Thyroid gland (tissue), 4 donors: ENCODE measurements around the gene GOLGA6L7. TPM values are rescaled to one million over a fixed set of nuclear protein-coding genes. Genes with fewer than 3 reads are reported as not detected.
"Not testable (repeated sequence)": the region's sequence is repeated elsewhere in the genome, so short reads cannot be mapped to it uniquely, and the experiment has no call there.

ENCODE experiments used
- DNase-seq, 2 donors: peaks; one replicate each; pipeline ENCODE4 v3.0.0-alpha.2; 2019
- H3K27ac ChIP-seq, 3 donors: fragments of 200-600 bp; sonication (generic); 1 replicate in 2 of 3; 2 replicates in 1 of 3; pipeline ENCODE4 v1.5.1; 2016 to 2019; ENCODE audit warnings: mild to moderate bottlenecking in 1 of 3, moderate library complexity in 1 of 3
- H3K27me3 ChIP-seq: fragments of 200-600 bp; sonication (generic); one replicate; pipeline ENCODE4 v1.5.1; 2019
- H3K36me3 ChIP-seq, 2 donors: fragments of 200-600 bp; sonication (generic); one replicate each; pipeline ENCODE4 v1.5.1; 2016 to 2019
- H3K4me1 ChIP-seq, 2 donors: fragments of 200-600 bp; sonication (generic); one replicate each; pipeline ENCODE4 v1.5.1; 2017 to 2019
- H3K4me3 ChIP-seq, 3 donors: fragments of 200-600 bp; sonication (generic); replicated peaks in 1 of 3; 1 replicate in 2 of 3; 2 replicates in 1 of 3; pipeline ENCODE4 v1.5.1; 2016; ENCODE audit warnings: mild to moderate bottlenecking in 1 of 3
- H3K9me3 ChIP-seq: fragments of 200-600 bp; sonication (generic); one replicate; pipeline ENCODE4 v1.5.1; 2017
- WGBS, 2 donors: methylation state at CpG; one replicate each; pipeline ENCODE4 v1.1.5; 2017; 5-methylcytosine and 5-hydroxymethylcytosine counted together
- intact Hi-C: fragments of 100-400 bp; cut with DNase I; formaldehyde crosslinking; loops from one replicate; pipeline ENCODE4 v1.15.1; 2023
- total RNA-seq, 4 donors: library from RNA; depleted of rRNA; stranded (reverse); fragments of >200 nt; gene quantifications; one replicate each; pipeline ENCODE4 v1.2.3, GENCODE V29; 2016
- TF ChIP-seq, protein P1 (sequence below), 6 experiments: fragments of 200-600 bp in 3 of 6; fragments of 450-650 bp in 3 of 6; sonication (generic) in 3 of 6; IDR thresholded peaks; one replicate each; pipeline ENCODE4 v1.5.1; 2016 to 2019; ENCODE audit warnings: antibody characterized with exemption in 6 of 6, mild to moderate bottlenecking in 2 of 6, inconsistent platforms in 1 of 6, moderate library complexity in 1 of 6

The GOLGA6L7 gene
- total RNA-seq, 4 donors from 2014 or later = not detected

DNA sequence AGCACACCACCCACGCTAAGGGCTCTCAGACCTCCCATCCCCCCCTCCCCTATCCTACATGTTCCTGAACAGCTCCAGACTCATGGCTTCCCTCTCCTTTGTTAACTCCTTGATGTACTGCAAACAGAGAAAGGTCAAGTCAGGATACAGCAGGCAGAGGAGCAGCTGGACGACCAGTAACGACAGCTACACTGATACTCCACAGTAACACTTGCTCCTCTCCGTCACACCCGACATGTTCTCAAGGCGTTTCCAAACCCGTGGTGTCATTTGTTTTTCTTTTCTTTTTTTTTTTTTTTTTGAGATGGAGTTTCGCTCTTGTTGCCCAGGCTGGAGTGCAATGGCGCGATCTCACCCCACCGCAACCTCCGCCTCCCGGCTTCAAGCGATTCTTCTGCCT lies 4.3 kb downstream of the GOLGA6L7 start:
- H3K4me3 ChIP-seq, H3K27me3 ChIP-seq, DNase-seq, H3K4me1 ChIP-seq, intact Hi-C loops, H3K27ac ChIP-seq, H3K9me3 ChIP-seq, H3K36me3 ChIP-seq: not testable (repeated sequence)
- 79 to 89% methylated on average over 6 to 14 of the region's 14 CpGs for WGBS, 2 donors

DNA sequence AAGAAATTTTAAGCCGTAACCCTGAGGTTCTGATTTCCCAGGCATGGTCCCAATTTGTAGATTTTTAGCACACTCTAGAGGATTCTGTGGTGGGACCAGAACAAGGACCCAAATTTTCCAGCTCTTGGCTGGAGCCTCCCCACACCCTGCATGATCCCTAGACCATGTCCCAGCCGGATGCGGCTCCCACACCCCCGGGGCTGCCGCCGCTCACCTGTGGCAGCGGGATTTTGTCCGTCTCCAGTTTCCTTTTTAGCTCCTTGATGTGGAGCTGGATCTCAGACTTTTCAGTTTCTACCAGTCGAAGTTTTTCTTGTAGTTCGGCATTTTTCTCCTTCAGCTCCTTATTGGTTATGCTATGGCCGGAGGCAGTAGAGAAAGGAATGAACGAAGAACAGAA lies 4.9 kb downstream of the GOLGA6L7 start:
- H3K4me1 ChIP-seq, DNase-seq, H3K4me3 ChIP-seq, H3K9me3 ChIP-seq, H3K27ac ChIP-seq, H3K27me3 ChIP-seq, intact Hi-C loops, H3K36me3 ChIP-seq: not testable (repeated sequence)
- 94 to 95% methylated on average over 12 of the region's 12 CpGs for WGBS, 2 donors

DNA sequence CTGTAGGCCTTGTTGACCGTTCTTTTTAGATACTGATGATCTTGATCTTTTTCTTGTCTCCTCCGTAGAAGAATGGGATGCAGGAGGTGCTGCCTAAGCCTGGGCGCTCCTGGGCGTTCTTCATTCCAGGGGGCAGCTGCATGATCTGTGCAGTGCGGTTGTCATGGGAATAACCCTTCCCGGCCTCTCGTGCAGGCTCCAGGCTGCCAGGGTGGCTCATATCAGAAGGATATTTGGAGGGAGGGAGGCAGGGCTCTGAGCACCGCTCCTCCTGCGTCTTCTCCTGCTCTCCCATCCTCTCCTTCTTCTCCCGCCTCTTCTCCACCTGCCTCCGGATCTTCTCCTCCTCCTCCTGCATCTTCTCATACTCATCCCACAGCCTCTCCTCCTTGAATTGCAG lies 6.2 kb downstream of the GOLGA6L7 start:
- DNase-seq, intact Hi-C loops: not testable (repeated sequence)
- 88 to 94% methylated on average over 11 of the region's 11 CpGs for WGBS, 2 donors

DNA sequence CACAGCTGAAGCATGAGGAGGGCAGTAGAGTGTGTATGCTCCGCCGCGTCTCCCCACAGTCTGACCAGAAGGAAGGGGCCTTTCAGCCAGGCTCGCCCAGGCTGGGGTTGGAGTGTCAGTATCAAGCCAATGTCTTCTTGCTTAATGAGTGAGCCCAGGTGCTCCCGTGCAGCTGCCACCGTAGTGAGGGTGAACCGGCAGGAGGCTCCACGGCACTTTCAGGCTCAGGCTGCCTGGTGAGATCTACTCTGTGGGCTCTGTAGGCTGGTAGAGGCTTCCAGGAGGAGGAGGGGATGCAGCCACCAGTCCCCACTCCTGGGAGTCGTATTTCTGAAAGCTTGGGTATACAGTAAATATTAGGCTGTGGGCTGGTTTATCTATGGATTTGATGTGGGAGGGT lies 8.2 kb downstream of the GOLGA6L7 start:
- DNase-seq, H3K36me3 ChIP-seq, H3K27ac ChIP-seq, H3K9me3 ChIP-seq, H3K4me1 ChIP-seq, H3K27me3 ChIP-seq, intact Hi-C loops, H3K4me3 ChIP-seq: not testable (repeated sequence)
- WGBS, 2 donors = 86% methylated on average over 1 of the region's 9 CpGs

More for the DNA sequence above, 6.2 kb downstream of the GOLGA6L7 start:
- H3K4me3 ChIP-seq, H3K27me3 ChIP-seq, H3K4me1 ChIP-seq, H3K9me3 ChIP-seq, H3K27ac ChIP-seq, H3K36me3 ChIP-seq: not testable (repeated sequence)

DNA sequence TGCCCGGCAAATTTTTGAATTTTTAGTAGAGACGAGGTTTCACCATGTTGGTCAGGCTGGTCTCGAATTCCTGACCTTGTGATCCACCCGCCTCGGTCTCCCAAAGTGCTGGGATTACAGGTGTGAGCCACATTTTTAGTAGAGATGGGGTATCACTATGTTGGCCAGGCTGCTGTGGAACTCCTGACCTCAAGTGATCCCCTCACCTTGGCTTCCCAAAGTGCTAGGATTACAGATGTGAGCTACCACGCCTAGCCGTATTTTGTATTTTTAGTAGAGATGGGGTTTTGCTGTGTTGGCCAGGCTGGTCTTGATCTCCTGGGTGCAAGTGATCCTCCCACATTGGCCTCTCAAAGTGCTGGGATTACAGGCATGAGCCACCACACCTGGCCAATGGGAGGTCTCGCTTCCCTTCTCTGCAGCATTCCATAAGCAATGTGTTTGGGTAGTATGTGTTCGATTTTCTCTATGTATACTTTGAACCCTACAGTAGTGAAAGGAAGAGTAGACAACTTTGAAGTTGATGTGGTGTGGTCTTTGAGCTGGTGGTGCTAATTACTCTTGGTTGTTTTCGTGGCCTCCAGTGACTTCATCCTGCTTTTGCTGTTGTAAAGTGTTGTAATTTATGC lies 13.4 kb downstream of the GOLGA6L7 start:
- H3K27me3 ChIP-seq, H3K4me3 ChIP-seq, H3K27ac ChIP-seq, DNase-seq, intact Hi-C loops, H3K36me3 ChIP-seq, H3K4me1 ChIP-seq, H3K9me3 ChIP-seq: not testable (repeated sequence)
- 92 to 93% methylated on average over 10 of the region's 10 CpGs for WGBS, 2 donors

DNA sequence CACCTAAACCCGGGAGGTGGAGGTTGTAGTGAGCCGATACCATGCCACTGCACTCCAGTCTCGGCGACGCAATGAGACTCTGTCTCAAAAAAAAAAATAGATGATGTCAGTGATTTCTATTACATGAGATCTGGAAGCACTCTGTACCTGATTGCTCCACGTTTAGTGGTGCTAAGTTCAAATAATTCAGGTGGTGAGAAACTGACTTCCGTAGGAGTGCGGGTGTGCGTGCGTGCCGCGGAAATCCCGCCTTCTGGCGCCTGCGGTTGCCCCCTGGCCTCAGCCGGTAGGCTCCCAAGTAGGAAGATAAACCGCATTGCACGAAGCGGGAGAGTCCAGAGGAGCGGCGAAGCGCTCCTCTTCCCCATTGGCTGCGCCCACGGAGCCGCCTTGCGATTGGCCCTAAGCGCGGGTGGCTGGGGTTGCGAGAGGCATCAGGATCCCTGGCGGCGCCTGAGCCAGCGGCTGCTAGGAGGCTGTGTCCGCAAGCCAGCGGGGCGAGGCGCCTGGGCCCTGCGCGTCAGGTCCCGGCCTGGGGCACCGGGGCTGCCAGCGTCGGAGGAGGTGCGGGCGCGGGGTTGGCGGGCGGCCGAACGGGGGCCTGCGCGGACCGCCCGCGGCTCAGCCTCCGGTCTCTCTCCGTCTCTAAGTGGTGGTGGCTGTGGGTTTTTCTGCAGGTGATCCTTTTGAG lies 16.4 kb downstream of the GOLGA6L7 start:
- intact Hi-C loops, H3K36me3 ChIP-seq, H3K9me3 ChIP-seq, H3K4me1 ChIP-seq, H3K27me3 ChIP-seq, H3K27ac ChIP-seq: not testable (repeated sequence)
- DNase-seq = peak; percentile 80
- TF ChIP-seq, protein P1, sequence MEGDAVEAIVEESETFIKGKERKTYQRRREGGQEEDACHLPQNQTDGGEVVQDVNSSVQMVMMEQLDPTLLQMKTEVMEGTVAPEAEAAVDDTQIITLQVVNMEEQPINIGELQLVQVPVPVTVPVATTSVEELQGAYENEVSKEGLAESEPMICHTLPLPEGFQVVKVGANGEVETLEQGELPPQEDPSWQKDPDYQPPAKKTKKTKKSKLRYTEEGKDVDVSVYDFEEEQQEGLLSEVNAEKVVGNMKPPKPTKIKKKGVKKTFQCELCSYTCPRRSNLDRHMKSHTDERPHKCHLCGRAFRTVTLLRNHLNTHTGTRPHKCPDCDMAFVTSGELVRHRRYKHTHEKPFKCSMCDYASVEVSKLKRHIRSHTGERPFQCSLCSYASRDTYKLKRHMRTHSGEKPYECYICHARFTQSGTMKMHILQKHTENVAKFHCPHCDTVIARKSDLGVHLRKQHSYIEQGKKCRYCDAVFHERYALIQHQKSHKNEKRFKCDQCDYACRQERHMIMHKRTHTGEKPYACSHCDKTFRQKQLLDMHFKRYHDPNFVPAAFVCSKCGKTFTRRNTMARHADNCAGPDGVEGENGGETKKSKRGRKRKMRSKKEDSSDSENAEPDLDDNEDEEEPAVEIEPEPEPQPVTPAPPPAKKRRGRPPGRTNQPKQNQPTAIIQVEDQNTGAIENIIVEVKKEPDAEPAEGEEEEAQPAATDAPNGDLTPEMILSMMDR (IDR thresholded peaks at IDR 0.05) = peak in 1 of 6 experiments; percentile 3
- WGBS, 2 donors = 2 to 18% methylated on average over 18 to 33 of the region's 56 CpGs
- peak overlapping the region; percentile 17 to 27 (median 26) for H3K4me3 ChIP-seq

DNA sequence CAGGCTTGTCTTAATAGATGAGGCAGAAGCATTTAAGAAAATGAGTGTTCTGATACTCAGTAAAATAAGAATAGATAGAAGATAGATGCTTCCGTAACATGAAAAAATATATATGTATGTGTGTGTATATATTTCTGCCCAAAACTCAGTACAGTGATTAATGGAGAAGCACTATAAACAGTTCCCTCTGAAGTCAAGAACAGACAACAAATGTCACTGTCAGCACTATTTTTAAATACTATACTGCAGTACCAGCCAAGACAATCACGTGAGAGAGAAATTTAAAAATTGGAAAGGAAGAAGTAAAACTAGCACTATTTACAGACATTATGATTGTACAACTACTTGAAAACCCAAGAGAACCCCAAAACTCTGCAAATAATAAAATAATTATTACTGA lies 27.0 kb downstream of the GOLGA6L7 start:
- DNase-seq, intact Hi-C loops, H3K36me3 ChIP-seq, H3K27ac ChIP-seq, H3K4me3 ChIP-seq, H3K27me3 ChIP-seq, H3K4me1 ChIP-seq, H3K9me3 ChIP-seq: not testable (repeated sequence)
- 80 to 86% methylated on average over 2 of the region's 2 CpGs for whole genome bisulfite sequencing, 2 donors

DNA sequence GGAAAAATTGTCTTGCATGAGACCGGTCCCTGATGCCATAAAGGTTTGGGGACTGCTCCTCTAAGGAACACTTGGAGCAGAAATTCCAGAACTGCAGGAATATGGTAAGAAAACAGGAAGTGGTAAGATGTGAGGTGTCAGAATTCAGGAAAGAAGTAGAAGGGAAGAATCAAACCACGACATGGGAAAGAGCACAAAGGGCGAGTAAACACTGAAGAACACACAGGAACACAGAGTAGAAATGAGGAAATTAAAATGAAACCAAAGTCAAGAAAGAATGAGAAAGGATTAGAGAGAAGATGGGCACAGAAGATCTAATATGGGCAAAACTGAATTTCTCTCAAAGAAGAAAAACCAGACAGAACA lies 28.5 kb downstream of the GOLGA6L7 start:
- DNase-seq, H3K36me3 ChIP-seq, H3K27ac ChIP-seq, H3K4me3 ChIP-seq, H3K9me3 ChIP-seq, intact Hi-C loops, H3K27me3 ChIP-seq, H3K4me1 ChIP-seq: not testable (repeated sequence)
- WGBS, 2 donors = 74 to 90% methylated on average over 1 to 2 of the region's 3 CpGs

DNA sequence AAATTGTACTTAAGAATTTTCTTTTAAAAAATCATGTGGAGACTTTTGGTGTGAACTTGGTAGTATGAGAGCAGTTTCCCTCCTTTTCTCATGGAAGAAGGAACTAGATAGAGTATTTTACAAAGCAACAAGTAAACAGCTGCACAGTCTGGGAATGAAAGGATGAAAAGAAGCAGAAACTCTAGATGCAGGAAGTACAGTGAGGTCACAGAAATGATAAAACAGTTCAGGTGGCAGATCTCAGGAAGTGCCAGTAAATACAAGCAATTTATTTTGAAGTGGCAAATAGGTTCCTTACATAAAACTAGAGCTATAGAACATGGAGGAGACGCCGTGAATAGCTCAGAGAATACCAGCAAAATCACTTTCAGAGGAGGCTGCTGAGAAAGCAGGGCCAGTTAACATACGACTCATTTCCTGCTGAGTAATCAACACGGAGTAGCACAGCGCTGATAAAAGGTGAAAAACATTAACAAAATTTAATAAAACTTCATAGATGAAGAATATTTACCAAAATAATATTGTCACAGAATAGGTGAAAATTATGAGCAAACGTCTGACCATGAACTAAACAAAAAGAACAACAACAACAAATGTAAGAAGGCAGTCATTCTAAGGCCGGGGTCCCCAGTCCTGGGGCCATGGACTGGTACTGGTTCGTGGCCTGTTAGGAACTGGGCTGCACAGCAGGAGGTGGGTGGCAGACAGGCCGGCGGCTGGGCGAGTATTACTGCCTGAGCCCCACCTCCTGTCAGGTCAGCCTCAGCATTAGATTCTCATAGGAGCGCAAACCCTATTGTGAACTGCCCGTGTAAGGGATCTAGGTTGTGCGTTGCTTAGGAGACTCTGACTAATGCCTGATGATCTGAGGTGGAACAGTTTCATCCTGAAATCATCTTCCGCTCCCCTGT lies 29.2 kb downstream of the GOLGA6L7 start:
- H3K4me1 ChIP-seq, DNase-seq, H3K27me3 ChIP-seq, H3K4me3 ChIP-seq, intact Hi-C loops, H3K27ac ChIP-seq, H3K9me3 ChIP-seq, H3K36me3 ChIP-seq: not testable (repeated sequence)
- 66 to 73% methylated on average over 6 to 9 of the region's 15 CpGs for WGBS, 2 donors

DNA sequence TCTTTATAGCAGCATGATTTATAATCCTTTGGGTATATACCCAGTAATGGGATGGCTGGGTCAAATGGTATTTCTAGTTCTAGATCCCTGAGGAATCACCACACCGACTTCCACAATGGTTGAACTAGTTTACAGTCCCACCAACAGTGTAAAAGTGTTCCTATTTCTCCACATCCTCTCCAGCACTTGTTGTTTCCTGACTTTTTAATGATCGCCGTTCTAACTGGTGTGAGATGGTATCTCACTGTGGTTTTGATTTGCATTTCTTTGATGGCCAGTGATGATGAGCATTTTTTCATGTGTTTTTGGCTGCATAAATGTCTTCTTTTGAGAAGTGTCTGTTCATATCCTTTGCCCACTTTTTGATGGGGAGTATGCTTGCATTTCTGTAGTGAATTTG lies 30.3 kb downstream of the GOLGA6L7 start:
- whole genome bisulfite sequencing, 2 donors = 91 to 92% methylated on average over 3 of the region's 3 CpGs
- H3K4me1 ChIP-seq, H3K27me3 ChIP-seq, intact Hi-C loops, DNase-seq, H3K9me3 ChIP-seq, H3K27ac ChIP-seq, H3K4me3 ChIP-seq, H3K36me3 ChIP-seq: not testable (repeated sequence)

DNA sequence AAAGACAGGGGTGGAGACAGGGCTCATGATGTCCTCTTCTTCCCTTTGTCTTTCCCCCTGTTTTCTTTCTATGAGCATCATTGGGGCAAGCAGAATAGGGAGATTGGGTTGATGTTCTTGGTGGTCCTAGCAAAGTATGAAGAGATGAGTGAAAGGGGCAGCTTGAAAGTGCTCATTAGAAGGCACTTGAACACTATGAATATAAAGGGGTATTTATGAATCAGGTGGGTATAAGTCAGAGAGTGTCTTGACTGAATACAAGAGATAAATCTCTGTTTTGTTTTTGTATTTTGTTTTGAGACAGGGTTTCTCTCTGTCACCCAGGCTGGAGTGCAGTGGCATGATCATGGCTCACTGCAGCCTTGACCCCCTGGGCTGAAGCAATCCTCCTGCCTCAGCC lies 34.4 kb downstream of the GOLGA6L7 start:
- DNase-seq, H3K4me3 ChIP-seq, intact Hi-C loops, H3K4me1 ChIP-seq, H3K27me3 ChIP-seq, H3K36me3 ChIP-seq, H3K27ac ChIP-seq, H3K9me3 ChIP-seq: not testable (repeated sequence)

DNA sequence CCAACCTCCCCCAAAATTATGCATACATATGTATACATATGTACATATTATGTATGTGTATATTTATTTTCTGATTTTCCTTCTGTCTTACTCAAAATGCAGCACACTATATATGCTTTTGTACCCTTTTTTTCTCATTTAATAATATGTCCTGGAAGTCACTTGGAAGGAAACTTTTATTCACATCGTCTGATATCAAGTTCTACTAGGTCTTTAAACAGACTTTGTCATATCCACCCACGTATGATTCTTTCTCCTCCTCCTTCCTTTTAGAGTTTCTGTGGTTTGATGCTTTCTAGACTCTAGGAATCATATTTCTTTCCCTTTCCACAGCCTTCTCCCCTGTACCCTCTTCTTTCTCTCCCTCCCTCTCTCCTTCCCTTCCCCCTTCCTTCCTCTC lies 35.1 kb downstream of the GOLGA6L7 start:
- H3K27ac ChIP-seq, H3K36me3 ChIP-seq, H3K9me3 ChIP-seq, DNase-seq, H3K27me3 ChIP-seq, H3K4me1 ChIP-seq, H3K4me3 ChIP-seq, intact Hi-C loops: not testable (repeated sequence)
- WGBS, 2 donors = 65 to 81% methylated on average over 2 of the region's 2 CpGs
